Body of pancreas (tissue), 4 donors: ENCODE data around the gene CALML3. TPM values are rescaled to one million over a fixed set of nuclear protein-coding genes. Genes with fewer than 3 reads are reported as not detected.
A peak's percentile ranks its signal among the peaks of the same experiment; 100 is the strongest.

Source experiments
- ATAC-seq: fragments of 150-250 bp; one replicate; pipeline ENCODE4 v1.9.1; 2016
- DNase-seq, 4 donors: peaks; one replicate each; pipeline ENCODE4 v3.0.0-alpha.2; 2019
- H3K27ac ChIP-seq, 4 donors: fragments of 200-600 bp; sonication (generic); 1 replicate in 3 of 4; 2 replicates in 1 of 4; pipeline versions ENCODE4 v1.5.1 to v1.6.1; 2016 to 2019; ENCODE audit warnings: mild to moderate bottlenecking in 1 of 4, mixed read lengths in 1 of 4, moderate library complexity in 1 of 4
- H3K27me3 ChIP-seq, 2 donors: fragments of 200-600 bp; sonication (generic); one replicate each; pipeline ENCODE4 v1.6.0; 2016; ENCODE audit warnings: mild to moderate bottlenecking in 1 of 2
- H3K36me3 ChIP-seq, 2 donors: fragments of 200-600 bp; sonication (generic); replicated peaks in 1 of 2; 2 replicates each; pipeline ENCODE4 v1.5.1; 2016; ENCODE audit warnings: low read depth in 2 of 2; ENCODE audit not compliant: insufficient read depth in 1 of 2
- H3K4me1 ChIP-seq: fragments of 200-600 bp; sonication (generic); one replicate; pipeline ENCODE4 v1.6.0; 2016
- H3K4me3 ChIP-seq, 2 donors: fragments of 200-600 bp; sonication (generic); 1 replicate in 1 of 2; 2 replicates in 1 of 2; pipeline ENCODE4 v1.5.1; 2016 to 2019
- H3K9me3 ChIP-seq, 3 donors: fragments of 200-600 bp; sonication (generic); 1 replicate in 2 of 3; 2 replicates in 1 of 3; pipeline ENCODE4 v1.5.1; 2016
- CTCF ChIP-seq, 7 experiments: fragments of 450-650 bp in 4 of 7; fragments of 200-600 bp in 3 of 7; sonication (generic) in 3 of 7; IDR thresholded peaks; one replicate each; pipeline ENCODE4 v1.5.1; 2016 to 2019; ENCODE audit warnings: antibody characterized with exemption in 7 of 7
- POLR2A ChIP-seq, 3 donors: fragments of 450-650 bp; IDR thresholded peaks; one replicate each; pipeline ENCODE4 v1.6.1; 2016; ENCODE audit warnings: antibody characterized with exemption in 3 of 3, mild to moderate bottlenecking in 2 of 3
- WGBS, 2 donors: methylation state at CpG; one replicate each; pipeline ENCODE4 v1.1.5; 2017; 5-methylcytosine and 5-hydroxymethylcytosine counted together
- intact Hi-C: fragments of 100-400 bp; cut with DNase I; formaldehyde crosslinking; loops from one replicate; pipeline ENCODE4 v1.15.1; 2023
- total RNA-seq, 2 donors: library from RNA; depleted of rRNA; stranded (reverse); fragments of >200 nt; gene quantifications; one replicate each; pipeline ENCODE4 v1.1.0, GENCODE V29; 2016

Gene CALML3
- total RNA-seq, 2 donors from 2014 or later: not detected

GRCh38 chr10:5488272-5489161 lies 36.2 kb upstream of the CALML3 start:
- no peaks in the 10 kb centered on the region for H3K36me3 ChIP-seq
- H3K4me1 ChIP-seq: peaks cover 17% of the 10 kb centered on the region
- DNase-seq (peak; percentile 74 to 94 (median 82)), ATAC-seq (peak; percentile 88)
- intact Hi-C loops: no loop called here
- H3K27ac ChIP-seq: peak overlapping the region; percentile 69 to 83 (median 80)
- H3K4me3 ChIP-seq: no peak overlapping the region
- H3K27me3 ChIP-seq: no peaks in the 10 kb centered on the region
- H3K9me3 ChIP-seq: no peaks in the 10 kb centered on the region
- WGBS, 2 donors: 58 to 62% methylated on average over 23 to 27 of the region's 27 CpGs
- TF ChIP-seq CTCF (IDR thresholded peaks at IDR 0.05) (peak in 2 of 7 experiments; percentile 3 to 10), POLR2A (IDR thresholded peaks at IDR 0.05) (peak in 2 of 3 donors; percentile 22 to 29)

- Histone ChIP-seq H3K4me3 (no peak overlapping the region), H3K4me1 (peaks cover 25% of the 10 kb centered on the region), H3K27me3 (no peaks in the 10 kb centered on the region), H3K27ac (no peak overlapping the region), H3K36me3 (no peaks in the 10 kb centered on the region), H3K9me3 (no peaks in the 10 kb centered on the region)
- 92 to 95% methylated on average over 4 of the region's 4 CpGs for WGBS, 2 donors
- DNase-seq (no peak), ATAC-seq (no peak)
- intact Hi-C loops: no loop called here
- TF ChIP-seq CTCF (IDR thresholded peaks at IDR 0.05) (no peak), POLR2A (IDR thresholded peaks at IDR 0.05) (no peak)
These were observed 34.7 kb upstream of the CALML3 start for GRCh38 chr10:5490032-5490431.

- no peaks in the 10 kb centered on the region for H3K27me3 ChIP-seq
- ATAC-seq (no peak), DNase-seq (peak in 1 of 4 donors; percentile 6)
- 81 to 92% methylated on average over 10 of the region's 10 CpGs for WGBS, 2 donors
- no peaks in the 10 kb centered on the region for H3K9me3 ChIP-seq
- no peak overlapping the region for H3K4me3 ChIP-seq
- no peak overlapping the region for H3K27ac ChIP-seq
- TF ChIP-seq CTCF (IDR thresholded peaks at IDR 0.05) (no peak), POLR2A (IDR thresholded peaks at IDR 0.05) (no peak)
- H3K4me1 ChIP-seq: peaks cover 25% of the 10 kb centered on the region
- H3K36me3 ChIP-seq: no peaks in the 10 kb centered on the region
- intact Hi-C loops: no loop called here
These were observed 33.9 kb upstream of the CALML3 start for GRCh38 chr10:5490698-5491464.

- intact Hi-C loops: no loop called here
- no peak overlapping the region for H3K27ac ChIP-seq
- no peaks in the 10 kb centered on the region for H3K9me3 ChIP-seq
- no peaks in the 10 kb centered on the region for H3K27me3 ChIP-seq
- no peak for ATAC-seq
- no peaks in the 10 kb centered on the region for H3K36me3 ChIP-seq
- H3K4me1 ChIP-seq: peaks cover 25% of the 10 kb centered on the region
- no peak overlapping the region for H3K4me3 ChIP-seq
- WGBS, 2 donors: 84% methylated on average over 6 to 7 of the region's 7 CpGs
- peak in 1 of 4 donors; percentile 11 for DNase-seq
- TF ChIP-seq POLR2A (IDR thresholded peaks at IDR 0.05) (no peak), CTCF (IDR thresholded peaks at IDR 0.05) (no peak)
These were observed 33.3 kb upstream of the CALML3 start for GRCh38 chr10:5491477-5491876.
